Lung (tissue), 13 donors: ENCODE measurements around the gene C6orf15. TPM values are rescaled to one million over a fixed set of nuclear protein-coding genes. Genes with fewer than 3 reads are reported as not detected.

Experiments used
- ATAC-seq: fragments of 200-7000 bp; cut with Tn5 transposase; one replicate; pipeline ENCODE4 v1.9.1; 2020; ENCODE audit warnings: moderate number of reproducible peaks; ENCODE audit not compliant: insufficient read depth, low FRiP score
- DNase-seq, 3 donors: peaks; one replicate each; pipeline ENCODE4 v3.0.0-alpha.2; 2013 to 2017
- H3K27ac ChIP-seq, 2 donors: one replicate each; pipeline ENCODE4 v1.5.1; 2013; ENCODE audit warnings: mild to moderate bottlenecking in 2 of 2, moderate library complexity in 2 of 2, control low read depth in 1 of 2, inconsistent platforms in 1 of 2, low read depth in 1 of 2, low read length in 1 of 2
- H3K27me3 ChIP-seq, 3 donors: one replicate each; pipeline ENCODE4 v1.5.1; 2013; ENCODE audit warnings: low read length in 2 of 3; ENCODE audit not compliant: control insufficient read depth in 3 of 3, insufficient read depth in 3 of 3
- H3K36me3 ChIP-seq, 4 donors: one replicate each; pipeline ENCODE4 v1.5.1; 2013; ENCODE audit warnings: low read length in 4 of 4, mild to moderate bottlenecking in 1 of 4, moderate library complexity in 1 of 4; ENCODE audit not compliant: control insufficient read depth in 4 of 4, insufficient read depth in 4 of 4
- H3K4me1 ChIP-seq, 5 donors: one replicate each; pipeline ENCODE4 v1.5.1; 2013; ENCODE audit warnings: low read length in 5 of 5, mild to moderate bottlenecking in 2 of 5, moderate library complexity in 1 of 5; ENCODE audit not compliant: control insufficient read depth in 5 of 5, insufficient read depth in 5 of 5
- H3K4me3 ChIP-seq: one replicate; pipeline ENCODE4 v1.5.1; 2013; ENCODE audit warnings: mild to moderate bottlenecking, control low read depth, moderate library complexity
- H3K9ac ChIP-seq, 2 donors: one replicate each; pipeline ENCODE4 v1.5.1; 2013; ENCODE audit warnings: low read length in 2 of 2, control low read depth in 1 of 2; ENCODE audit not compliant: insufficient read depth in 1 of 2
- H3K9me3 ChIP-seq, 4 donors: one replicate each; pipeline ENCODE4 v1.5.1; 2013; ENCODE audit warnings: low read length in 3 of 4, mild to moderate bottlenecking in 1 of 4, moderate library complexity in 1 of 4; ENCODE audit not compliant: control insufficient read depth in 4 of 4, insufficient read depth in 3 of 4
- CTCF ChIP-seq: IDR thresholded peaks from 2 replicates; pipeline ENCODE4 v1.5.1; 2012; ENCODE audit warnings: mild to moderate bottlenecking; ENCODE audit errors: control extremely low read depth, extremely low read depth
- WGBS, 2 donors: extraction: QIAGEN DNeasy Blood & Tissue Kit; methylation state at CpG; one replicate each; pipeline ENCODE4 v1.1.7; 2013; 5-methylcytosine and 5-hydroxymethylcytosine counted together
- polyA plus RNA-seq, 2 donors: library from polyadenylated mRNA; stranded (reverse); fragments of 200-250 nt; gene quantifications; one replicate each; pipeline ENCODE4 v1.2.1, GENCODE V29; 2013
- small RNA-seq: library from RNA; depleted of rRNA; stranded (forward); fragments of <200 nt; gene quantifications from one replicate; pipeline ENCODE3, GENCODE V24; 2014; ENCODE audit warnings: low replicate concordance
- total RNA-seq, 2 donors: library from RNA; depleted of rRNA in 1 of 2; stranded (reverse); fragments of >200 nt in 1 of 2; gene quantifications; one replicate each; pipeline ENCODE4 v1.2.1, GENCODE V29; 2014 to 2021
- donor health status: control.
- donor health status: control.
- donor health status: Bipolar disorder and iron deficiency.
- donor health status: healthy.
- donor health status: DM: yes; HTN: yes; CAD: no.

Gene C6orf15
- total and polyA plus RNA-seq, 4 donors: not detected

DNA sequence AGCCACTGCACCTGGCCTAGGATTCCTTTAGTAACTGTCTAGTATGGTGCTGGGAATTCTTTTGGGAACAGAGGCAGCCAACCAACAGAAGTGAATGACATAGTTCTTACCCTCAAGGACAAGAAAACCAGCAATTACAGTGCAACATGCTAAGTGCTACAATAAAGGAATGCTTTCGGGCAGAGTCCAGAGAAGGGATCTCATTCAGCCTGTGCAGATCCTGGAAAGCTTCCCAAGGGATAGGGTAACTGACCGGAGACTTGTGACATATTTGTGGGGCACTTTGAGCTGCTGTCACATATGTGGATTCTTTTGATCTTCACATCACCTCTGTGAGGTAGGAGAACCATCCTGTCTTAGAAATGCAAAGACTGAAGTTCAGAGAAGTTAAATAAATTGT lies 46.8 kb downstream of the C6orf15 start:
- Histone ChIP-seq H3K4me3 (no peak overlapping the region), H3K4me1 (peaks cover 0 to 1% (median 0%) of the 10 kb centered on the region in 5 donors), H3K36me3 (no peaks in the 10 kb centered on the region), H3K9ac (no peak overlapping the region), H3K27me3 (peaks cover 0 to 2% (median 0%) of the 10 kb centered on the region in 3 donors), H3K27ac (no peak overlapping the region), H3K9me3 (no peaks in the 10 kb centered on the region)
- WGBS, 2 donors: 44 to 90% methylated on average over 2 of the region's 2 CpGs
- ATAC-seq (no peak), DNase-seq (peak in 1 of 3 donors; percentile 25)
- TF ChIP-seq CTCF: no peak

GRCh38 chr6:31063906-31064435 lies 48.4 kb downstream of the C6orf15 start:
- Histone ChIP-seq H3K27me3 (peaks cover 0 to 2% (median 0%) of the 10 kb centered on the region in 3 donors), H3K9ac (no peak overlapping the region)

More at GRCh38 chr6:31063906-31064435, 48.4 kb downstream of the C6orf15 start:
- no peak overlapping the region for H3K4me3 ChIP-seq
- WGBS, 2 donors: 86 to 91% methylated on average over 7 of the region's 7 CpGs
- H3K36me3 ChIP-seq: no peaks in the 10 kb centered on the region
- ATAC-seq (no peak), DNase-seq (no peak)
- TF ChIP-seq CTCF: no peak
- no peaks in the 10 kb centered on the region for H3K9me3 ChIP-seq
- no peak overlapping the region for H3K27ac ChIP-seq
- H3K4me1 ChIP-seq: no peaks in the 10 kb centered on the region

Small RNAs within 50 kb of the gene (small RNA-seq; reads per million reads assigned to genes)
- gene POLR2LP1: not detected
- not detected for gene RNU6-1133P

Other genes starting within 250 kb of the C6orf15 start
- gene DDR1, start 228.1 kb downstream of the C6orf15 start, total RNA-seq: 100 to 1,000 TPM; 124 to 134 TPM
- 10 to 100 TPM; 39.5 to 72.4 TPM for gene DDR1, start 228.1 kb downstream of the C6orf15 start, polyA plus RNA-seq
- 10 to 100 TPM; 31.1 to 37.2 TPM for gene GTF2H4, start 204.4 kb downstream of the C6orf15 start, total RNA-seq
- 10 to 100 TPM; 25.3 to 31.0 TPM for gene GTF2H4, start 204.4 kb downstream of the C6orf15 start, polyA plus RNA-seq
- gene VARS2, start 198.3 kb downstream of the C6orf15 start, total RNA-seq: 10 to 100 TPM; 17.4 to 32.2 TPM
- 10 to 100 TPM; 18.8 to 38.4 TPM for gene VARS2, start 198.3 kb downstream of the C6orf15 start, polyA plus RNA-seq
- gene SFTA2, start 180.4 kb downstream of the C6orf15 start, total RNA-seq: 100 to 1,000 TPM in 1 of 2 donors, 10 to 100 TPM in 1; 65.4 to 374 TPM
- gene SFTA2, start 180.4 kb downstream of the C6orf15 start, polyA plus RNA-seq: 1,000 to 10,000 TPM in 1 of 2 donors, 100 to 1,000 TPM in 1; 771 to 2,392 TPM
- gene MUCL3, start 171.6 kb downstream of the C6orf15 start, total RNA-seq: 1 to 10 TPM in 1 of 2 donors, under 1 TPM in 1; 0.51 to 3.6 TPM
- 1 to 10 TPM in 1 of 2 donors, under 1 TPM in 1; 0.47 to 6.4 TPM for gene MUCL3, start 171.6 kb downstream of the C6orf15 start, polyA plus RNA-seq
- 1 to 10 TPM in 1 of 2 donors, under 1 TPM in 1; 0.40 to 8.6 TPM for gene MUC21, start 128.9 kb downstream of the C6orf15 start, total RNA-seq
- gene MUC21, start 128.9 kb downstream of the C6orf15 start, polyA plus RNA-seq: 1 to 10 TPM; 3.3 to 4.6 TPM
- gene MUC22, start 102.1 kb downstream of the C6orf15 start, total RNA-seq: under 1 TPM; 0.06 to 0.11 TPM
- gene MUC22, start 102.1 kb downstream of the C6orf15 start, polyA plus RNA-seq: under 1 TPM; 0.02 to 0.03 TPM
- 1 to 10 TPM; 1.1 to 2.6 TPM for gene PSORS1C1, start 2.2 kb upstream of the C6orf15 start, total RNA-seq
- gene PSORS1C1, start 2.2 kb upstream of the C6orf15 start, polyA plus RNA-seq: 10 to 100 TPM in 1 of 2 donors, 1 to 10 TPM in 1; 2.3 to 10.8 TPM
- under 1 TPM in 1 of 2 donors, not detected in 1; 0.06 TPM for gene CDSN, start 7.9 kb upstream of the C6orf15 start, total RNA-seq
- gene CDSN, start 7.9 kb upstream of the C6orf15 start, polyA plus RNA-seq: under 1 TPM; 0.05 to 0.10 TPM
- gene PSORS1C2, start 26.5 kb upstream of the C6orf15 start, total RNA-seq: not detected
- not detected for gene PSORS1C2, start 26.5 kb upstream of the C6orf15 start, polyA plus RNA-seq
- gene CCHCR1, start 45.2 kb upstream of the C6orf15 start, total RNA-seq: 10 to 100 TPM; 20.0 to 32.8 TPM
- 10 to 100 TPM; 11.0 to 14.3 TPM for gene CCHCR1, start 45.2 kb upstream of the C6orf15 start, polyA plus RNA-seq
- 1 to 10 TPM; 5.4 to 9.4 TPM for gene TCF19, start 46.0 kb upstream of the C6orf15 start, total RNA-seq
- 1 to 10 TPM; 4.1 to 4.9 TPM for gene TCF19, start 46.0 kb upstream of the C6orf15 start, polyA plus RNA-seq
- gene POU5F1, start 58.1 kb upstream of the C6orf15 start, total RNA-seq: 10 to 100 TPM in 1 of 2 donors, 1 to 10 TPM in 1; 2.2 to 19.5 TPM
- gene POU5F1, start 58.1 kb upstream of the C6orf15 start, polyA plus RNA-seq: 1 to 10 TPM; 1.5 to 2.5 TPM
- gene HLA-C, start 159.5 kb upstream of the C6orf15 start, total RNA-seq: 1,000 to 10,000 TPM in 1 of 2 donors, 100 to 1,000 TPM in 1; 125 to 1,234 TPM
- gene HLA-C, start 159.5 kb upstream of the C6orf15 start, polyA plus RNA-seq: 1,000 to 10,000 TPM in 1 of 2 donors, 100 to 1,000 TPM in 1; 239 to 1,185 TPM
- 1,000 to 10,000 TPM in 1 of 2 donors, 100 to 1,000 TPM in 1; 668 to 1,563 TPM for gene HLA-B, start 244.6 kb upstream of the C6orf15 start, total RNA-seq
- 1,000 to 10,000 TPM; 1,310 to 3,772 TPM for gene HLA-B, start 244.6 kb upstream of the C6orf15 start, polyA plus RNA-seq